ENCODE results near the gene SPATA32. TPM values are rescaled to one million over a fixed set of nuclear protein-coding genes. Genes with fewer than 3 reads are reported as not detected.

SPATA32 gene
- total RNA-seq, 1 experiment from 2014 or later: 0.15 TPM

- no peak overlapping the region for H3K9ac ChIP-seq (ENCODE audit: low read length)
- no peak overlapping the region for H3K4me2 ChIP-seq (ENCODE audit: low read length)
- peaks cover 37 to 55% of the 10 kb centered on the region in 2 experiments for H3K36me3 ChIP-seq (ENCODE audit: control insufficient read depth in 1 of 2, insufficient read depth in 2 of 2, low read length in 2 of 2)
- H3K79me2 ChIP-seq (ENCODE audit: insufficient read depth, low read length): peaks cover 21% of the 10 kb centered on the region
- H3K4me1 ChIP-seq (ENCODE audit: control insufficient read depth in 1 of 2, insufficient read depth in 2 of 2, low read length in 2 of 2): peaks cover 6 to 22% of the 10 kb centered on the region in 2 experiments
- no peaks in the 10 kb centered on the region for H3K9me2 ChIP-seq (ENCODE audit: insufficient read depth)
- no peak overlapping the region for H3K4me3 ChIP-seq (replicated peaks in 1 of 2; ENCODE audit: low read depth in 1 of 2, low read length in 2 of 2)
- intact Hi-C loops (cut with micrococcal nuclease): no loop called here
- no peaks in the 10 kb centered on the region for H3K27me3 ChIP-seq (ENCODE audit: insufficient read depth, low read length)
- ChIA-PET POLR2A (no interaction called here), RAD21 (ENCODE audit: low non-redundant PET in 1 of 2, low total read pairs in 2 of 2, uncharacterized antibody in 2 of 2, unreplicated experiment in 2 of 2) (interaction anchor here in 1 of 2 experiments (0.8 kb wide), 1 partner anchor 27 kb away, joined by 3 read pairs; no protein-coding TSS in a partner anchor), CTCF (interaction anchor here (0.9 kb wide), 1 partner anchor 9 kb away, joined by 3 read pairs; no protein-coding TSS in a partner anchor)
- H4K20me1 ChIP-seq (ENCODE audit: insufficient read depth): no peaks in the 10 kb centered on the region
- no peaks in the 10 kb centered on the region for H3K9me3 ChIP-seq (ENCODE audit: control insufficient read depth in 1 of 2, insufficient read depth in 1 of 2, low read depth in 1 of 2, low read length in 2 of 2)
- ATAC-seq (peak; percentile 75), DNase-seq (ENCODE audit: low read depth, low spot score) (no peak)
- H2AFZ ChIP-seq (ENCODE audit: low read depth, low read length, poor library complexity, severe bottlenecking): no peak overlapping the region
- no TSS peak for BruUV-seq (replicated peaks)
- TF ChIP-seq ATF3 (IDR thresholded peaks at IDR 0.05) (no peak), FOSL1 (IDR thresholded peaks at IDR 0.05; ENCODE audit: low read depth) (no peak), POLR2A (IDR thresholded peaks at IDR 0.05; ENCODE audit: borderline replicate concordance, extremely low read depth, insufficient read depth, insufficient read length) (no peak), RAD21 (IDR thresholded peaks at IDR 0.05; ENCODE audit: low read depth) (peak; percentile 48), CEBPB (IDR thresholded peaks at IDR 0.05; ENCODE audit: low read depth) (no peak), CTCF (IDR thresholded peaks at IDR 0.05 in 2 of 3, conservative IDR thresholded peaks at IDR 0.05 in 1 of 3; ENCODE audit: borderline replicate concordance in 1 of 3, insufficient read depth in 1 of 3, low read depth in 2 of 3, low read length in 2 of 3) (peak; percentile 23 to 60 (median 52); a peak in 5 of 6 replicates), SIN3A (IDR thresholded peaks at IDR 0.05; ENCODE audit: low read depth) (no peak)
- H3K27ac ChIP-seq (ENCODE audit: low read depth, low read length): peak overlapping the region; percentile 42
Measured at GRCh38 chr17:45284176-45285140, 22.6 kb upstream of the SPATA32 start.

Measured in HCT116 (cell line).